Lower leg skin (tissue), 4 donors: ENCODE measurements around the gene LSMEM2. TPM values are rescaled to one million over a fixed set of nuclear protein-coding genes. Genes with fewer than 3 reads are reported as not detected.

Experiments used
- DNase-seq, 2 donors: peaks; one replicate each; pipeline ENCODE4 v3.0.0-alpha.2; 2019; ENCODE audit warnings: low spot score in 2 of 2
- H3K4me3 ChIP-seq: fragments of 200-600 bp; sonication (generic); 2 replicates; pipeline ENCODE4 v1.5.1; 2017; ENCODE audit warnings: mild to moderate bottlenecking, low read depth; ENCODE audit not compliant: poor library complexity, severe bottlenecking
- CTCF ChIP-seq, 3 donors: fragments of 450-650 bp; IDR thresholded peaks; one replicate each; pipeline ENCODE4 v1.5.1; 2016; ENCODE audit warnings: antibody characterized with exemption in 3 of 3, mild to moderate bottlenecking in 3 of 3, moderate library complexity in 2 of 3
- POLR2A ChIP-seq, 2 donors: fragments of 450-650 bp; IDR thresholded peaks; one replicate each; pipeline ENCODE4 v1.6.1; 2016 to 2017; ENCODE audit warnings: antibody characterized with exemption in 2 of 2, mild to moderate bottlenecking in 1 of 2, moderate library complexity in 1 of 2
- WGBS, 2 donors: methylation state at CpG; one replicate each; pipeline ENCODE4 v1.1.5; 2018; 5-methylcytosine and 5-hydroxymethylcytosine counted together
- intact Hi-C: fragments of 100-400 bp; cut with DNase I; formaldehyde crosslinking; loops from one replicate; pipeline ENCODE4 v1.15.0; 2023; ENCODE audit warnings: low total_unique reads
- total RNA-seq, 4 donors: library from RNA; depleted of rRNA; stranded (reverse); fragments of >200 nt; gene quantifications; one replicate each; pipeline ENCODE4 v1.1.0, GENCODE V29; 2016

The LSMEM2 gene
- total RNA-seq, 4 donors from 2014 or later, result 0.37 to 0.62 TPM; not detected in 2

GRCh38 chr3:50272911-50273688 lies 5.8 kb upstream of the LSMEM2 start:
- intact Hi-C loops, result loop anchor here (2.0 to 10.0 kb wide), 2 partner anchors 46 to 148 kb away; no protein-coding TSS in a partner anchor

DNA sequence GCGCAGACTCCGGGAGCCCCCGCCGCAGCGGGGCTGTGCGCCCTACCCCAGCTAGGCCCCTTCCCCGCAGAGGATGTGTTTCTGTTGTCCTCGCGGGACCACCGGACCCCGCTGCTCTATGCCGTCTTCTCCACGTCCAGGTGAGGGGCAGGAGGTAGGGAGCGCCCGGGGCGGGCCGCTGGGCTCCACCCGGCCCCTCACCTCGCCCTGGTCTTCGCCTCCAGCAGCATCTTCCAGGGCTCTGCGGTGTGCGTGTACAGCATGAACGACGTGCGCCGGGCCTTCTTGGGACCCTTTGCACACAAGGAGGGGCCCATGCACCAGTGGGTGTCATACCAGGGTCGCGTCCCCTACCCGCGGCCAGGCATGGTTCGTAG lies 5.2 kb upstream of the LSMEM2 start:
- intact Hi-C loops, result loop anchor here (2.0 to 10.0 kb wide), 2 partner anchors 47 to 149 kb away; no protein-coding TSS in a partner anchor
- TF ChIP-seq CTCF (IDR thresholded peaks at IDR 0.05), result no peak
- TF ChIP-seq POLR2A (IDR thresholded peaks at IDR 0.05), result no peak
- H3K4me3 ChIP-seq, result no peak overlapping the region
- DNase-seq, result no peak
- 52 to 67% methylated on average over 31 of the region's 31 CpGs for WGBS, 2 donors

More at GRCh38 chr3:50272911-50273688, 5.8 kb upstream of the LSMEM2 start:
- WGBS, 2 donors, result 4 to 11% methylated on average over 31 to 59 of the region's 61 CpGs
- no peak overlapping the region for H3K4me3 ChIP-seq
- DNase-seq, result peak; percentile 79 to 97
- TF ChIP-seq CTCF (IDR thresholded peaks at IDR 0.05) (peak in 1 of 3 donors; percentile 98), POLR2A (IDR thresholded peaks at IDR 0.05) (no peak)

DNA sequence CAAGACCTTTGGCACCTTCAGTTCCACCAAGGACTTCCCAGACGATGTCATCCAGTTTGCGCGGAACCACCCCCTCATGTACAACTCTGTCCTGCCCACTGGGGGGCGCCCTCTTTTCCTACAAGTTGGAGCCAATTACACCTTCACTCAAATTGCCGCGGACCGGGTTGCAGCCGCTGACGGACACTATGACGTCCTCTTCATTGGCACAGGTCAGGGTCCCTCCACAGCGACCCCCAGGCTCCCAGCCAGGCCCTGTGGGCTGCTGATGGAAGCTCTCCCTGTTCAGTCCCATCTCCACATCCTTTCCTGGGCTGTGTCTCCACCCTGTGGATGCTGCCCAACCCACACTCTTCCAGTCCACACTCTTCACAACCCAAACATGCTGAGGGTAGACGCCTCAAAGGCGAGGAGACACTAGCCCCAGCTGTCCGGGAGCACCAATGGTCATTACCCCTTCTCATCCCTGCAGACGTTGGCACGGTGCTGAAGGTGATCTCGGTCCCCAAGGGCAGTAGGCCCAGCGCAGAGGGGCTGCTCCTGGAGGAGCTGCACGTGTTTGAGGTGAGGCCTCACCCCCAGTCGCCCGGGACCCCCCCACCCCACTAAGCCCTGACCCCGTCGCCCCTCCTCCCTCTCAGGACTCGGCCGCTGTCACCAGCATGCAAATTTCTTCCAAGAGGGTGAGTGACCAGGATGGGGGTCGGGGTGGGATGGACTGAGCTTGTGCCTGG lies 4.3 kb upstream of the LSMEM2 start:
- intact Hi-C loops, result loop anchor here (10.0 kb wide), 1 partner anchor 150 kb away; no protein-coding TSS in a partner anchor
- H3K4me3 ChIP-seq, result no peak overlapping the region
- WGBS, 2 donors, result 43 to 52% methylated on average over 24 to 26 of the region's 26 CpGs
- TF ChIP-seq POLR2A (IDR thresholded peaks at IDR 0.05), result no peak
- peak in 1 of 3 donors; percentile 25 for TF ChIP-seq CTCF (IDR thresholded peaks at IDR 0.05)
- peak in 1 of 2 donors; percentile 94 for DNase-seq

- intact Hi-C loops, result loop anchor here (10.0 kb wide), 1 partner anchor 151 kb away; no protein-coding TSS in a partner anchor
- H3K4me3 ChIP-seq, result no peak overlapping the region
- WGBS, 2 donors, result 64 to 68% methylated on average over 57 to 63 of the region's 65 CpGs
- no peak for TF ChIP-seq POLR2A (IDR thresholded peaks at IDR 0.05)
- TF ChIP-seq CTCF (IDR thresholded peaks at IDR 0.05), result no peak
- DNase-seq, result no peak
Observed at GRCh38 chr3:50275141-50275995, 3.5 kb upstream of the LSMEM2 start.

DNA sequence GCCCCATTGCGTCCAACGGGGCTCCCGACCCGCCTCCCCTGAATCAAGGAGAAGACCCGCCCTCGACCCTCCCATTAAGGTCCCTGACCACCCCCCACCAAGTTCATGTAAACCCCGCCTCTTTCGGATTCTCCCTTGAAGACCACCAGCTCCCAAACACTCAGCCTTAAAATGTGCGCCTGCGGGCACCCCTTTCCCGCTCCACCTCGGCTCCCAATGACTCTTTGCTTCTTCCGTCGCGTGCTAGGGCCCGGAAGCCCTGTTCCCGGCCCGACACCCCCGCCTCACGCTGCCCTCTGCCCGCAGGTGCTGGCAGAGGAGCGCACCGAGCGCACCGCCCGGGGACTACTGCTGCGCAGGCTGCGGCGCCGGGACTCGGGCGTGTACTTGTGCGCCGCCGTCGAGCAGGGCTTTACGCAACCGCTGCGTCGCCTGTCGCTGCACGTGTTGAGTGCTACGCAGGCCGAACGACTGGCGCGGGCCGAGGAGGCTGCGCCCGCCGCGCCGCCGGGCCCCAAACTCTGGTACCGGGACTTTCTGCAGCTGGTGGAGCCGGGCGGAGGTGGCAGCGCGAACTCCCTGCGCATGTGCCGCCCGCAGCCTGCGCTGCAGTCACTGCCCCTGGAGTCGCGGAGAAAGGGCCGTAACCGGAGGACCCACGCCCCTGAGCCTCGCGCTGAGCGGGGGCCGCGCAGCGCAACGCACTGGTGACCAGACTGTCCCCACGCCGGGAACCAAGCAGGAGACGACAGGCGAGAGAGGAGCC lies 2.7 kb upstream of the LSMEM2 start:
- H3K4me3 ChIP-seq, result no peak overlapping the region
- no peak for DNase-seq
- intact Hi-C loops, result loop anchor here (10.0 kb wide), 1 partner anchor 151 kb away; no protein-coding TSS in a partner anchor
- 65 to 73% methylated on average over 77 to 78 of the region's 79 CpGs for WGBS, 2 donors
- TF ChIP-seq CTCF (IDR thresholded peaks at IDR 0.05) (no peak), POLR2A (IDR thresholded peaks at IDR 0.05) (no peak)
